HCT116 (cell line): Measurements from ENCODE around the gene IGF2R. TPM values are rescaled to one million over a fixed set of nuclear protein-coding genes. Genes with fewer than 3 reads are reported as not detected.
"Not testable (repeated sequence)": the region's sequence is repeated elsewhere in the genome, so short reads cannot be mapped to it uniquely, and the experiment has no call there.

ENCODE experiments used
- ATAC-seq: fragments of 200-7000 bp; cut with Tn5 transposase; 2 replicates; pipeline ENCODE4 v1.9.1; 2020; ENCODE audit warnings: mild to moderate bottlenecking, moderate library complexity
- BruUV-seq: library from RNA; stranded (reverse); fragments of 400-500 nt; replicated peaks from 2 replicates; lab custom pipeline; 2021; lab: Mats Ljungman, UMichigan
- CTCF ChIA-PET: fragments of 300-600 bp; sonication (Branson Sonifier 250); formaldehyde crosslinking; loops from one replicate; lab custom pipeline; 2021; ENCODE audit warnings: antibody characterized with exemption; lab: Charles Lee
- POLR2A ChIA-PET: fragments of 300-600, 350-600 bp; sonication (Branson Sonifier 250); formaldehyde crosslinking; loops from one replicate; lab custom pipeline; 2021; ENCODE audit warnings: antibody characterized with exemption; lab: Charles Lee
- RAD21 ChIA-PET, 2 experiments: fragments of 300-600 bp; sonication (Branson Sonifier 250); formaldehyde crosslinking; loops; one replicate each; lab custom pipeline; 2023; ENCODE audit warnings: low total read pairs in 2 of 2; ENCODE audit not compliant: uncharacterized antibody in 2 of 2, unreplicated experiment in 2 of 2, low non-redundant PET in 1 of 2; lab: Charles Lee
- DNase-seq: peaks from one replicate; pipeline ENCODE4 v3.0.0-alpha.2; 2010; ENCODE audit warnings: low read depth, low spot score
- H2AFZ ChIP-seq: fragments of 200-600 bp; shearing (Covaris generic), sonication (generic); 2 replicates; pipeline ENCODE4 v1.6.1; 2017; ENCODE audit warnings: low read depth, mixed run types, mixed read lengths, antibody characterized with exemption, low read length; ENCODE audit not compliant: poor library complexity, severe bottlenecking
- H3K27ac ChIP-seq: 2 replicates; pipeline ENCODE4 v1.5.1; 2012; ENCODE audit warnings: low read depth, low read length
- H3K27me3 ChIP-seq: fragments of 200-600 bp; sonication (generic); 2 replicates; pipeline ENCODE4 v1.6.1; 2016; ENCODE audit warnings: mixed run types, low read length, mixed read lengths; ENCODE audit not compliant: insufficient read depth
- H3K36me3 ChIP-seq, 2 experiments: fragments of 200-500 bp in 1 of 2; fragments of 200-600 bp in 1 of 2; sonication (Bioruptor generic) in 1 of 2; sonication (generic) in 1 of 2; 2 replicates each; pipeline versions ENCODE4 v1.5.1 to v1.6.1; 2014 to 2016; ENCODE audit warnings: low read length in 2 of 2, inconsistent platforms in 1 of 2, mixed read lengths in 1 of 2, mixed run types in 1 of 2; ENCODE audit not compliant: insufficient read depth in 2 of 2, control insufficient read depth in 1 of 2
- H3K4me1 ChIP-seq, 2 experiments: fragments of 200-600 bp in 1 of 2; sonication (generic) in 1 of 2; 2 replicates each; pipeline versions ENCODE4 v1.5.1 to v1.6.1; 2012 to 2017; ENCODE audit warnings: low read length in 2 of 2, inconsistent platforms in 1 of 2, mild to moderate bottlenecking in 1 of 2, mixed read lengths in 1 of 2, mixed run types in 1 of 2, moderate library complexity in 1 of 2; ENCODE audit not compliant: insufficient read depth in 2 of 2, control insufficient read depth in 1 of 2
- H3K4me2 ChIP-seq: fragments of 200-600 bp; sonication (generic); 2 replicates; pipeline ENCODE4 v1.6.1; 2017; ENCODE audit warnings: mixed run types, low read length, mixed read lengths
- H3K4me3 ChIP-seq, 2 experiments: fragments of 200-600 bp in 1 of 2; sonication (generic) in 1 of 2; replicated peaks in 1 of 2; 2 replicates each; pipeline ENCODE4 v1.5.1; 2011 to 2016; ENCODE audit warnings: low read length in 2 of 2, control low read depth in 1 of 2, low read depth in 1 of 2, mild to moderate bottlenecking in 1 of 2, mixed read lengths in 1 of 2, mixed run types in 1 of 2
- H3K79me2 ChIP-seq: fragments of 200-600 bp; sonication (generic); 2 replicates; pipeline ENCODE4 v1.6.1; 2017; ENCODE audit warnings: mild to moderate bottlenecking, mixed run types, low read length, moderate library complexity, mixed read lengths; ENCODE audit not compliant: insufficient read depth
- H3K9ac ChIP-seq: fragments of 200-600 bp; sonication (generic); 2 replicates; pipeline ENCODE4 v1.6.1; 2016; ENCODE audit warnings: low read length, mixed read lengths
- H3K9me2 ChIP-seq: fragments of 200-600 bp; sonication (generic), shearing (Covaris generic); 2 replicates; pipeline ENCODE4 v1.6.1; 2017; ENCODE audit warnings: mixed run types, mild to moderate bottlenecking, moderate library complexity; ENCODE audit not compliant: insufficient read depth
- H3K9me3 ChIP-seq, 2 experiments: fragments of 200-500 bp in 1 of 2; fragments of 200-600 bp in 1 of 2; sonication (Bioruptor generic) in 1 of 2; sonication (generic) in 1 of 2; 2 replicates each; pipeline ENCODE4 v1.6.1; 2014 to 2017; ENCODE audit warnings: low read length in 2 of 2, mixed read lengths in 2 of 2, inconsistent platforms in 1 of 2, low read depth in 1 of 2, mild to moderate bottlenecking in 1 of 2, mixed run types in 1 of 2, moderate library complexity in 1 of 2; ENCODE audit not compliant: control insufficient read depth in 1 of 2, insufficient read depth in 1 of 2
- H4K20me1 ChIP-seq: fragments of 200-600 bp; sonication (generic), shearing (Covaris generic); 2 replicates; pipeline ENCODE4 v1.6.1; 2017; ENCODE audit warnings: mixed run types, mild to moderate bottlenecking, moderate library complexity; ENCODE audit not compliant: insufficient read depth
- ATF3 ChIP-seq: IDR thresholded peaks from 2 replicates; pipeline ENCODE4 v1.6.1; 2012
- CBX3 ChIP-seq: IDR thresholded peaks from 2 replicates; pipeline ENCODE4 v1.6.1; 2012; ENCODE audit warnings: low read depth
- POLR2A ChIP-seq: IDR thresholded peaks from 2 replicates; pipeline ENCODE4 v1.7.0; 2011; ENCODE audit warnings: borderline replicate concordance; ENCODE audit not compliant: insufficient read depth, insufficient read length; ENCODE audit errors: extremely low read depth
- SP1 ChIP-seq: IDR thresholded peaks from 2 replicates; pipeline ENCODE4 v1.6.1; 2012; ENCODE audit warnings: low read depth
- ZBTB33 ChIP-seq: IDR thresholded peaks from 2 replicates; pipeline ENCODE4 v1.6.1; 2011; ENCODE audit warnings: mild to moderate bottlenecking, low read length, moderate library complexity; ENCODE audit not compliant: insufficient replicate concordance; ENCODE audit errors: extremely low read depth
- ZNF274 ChIP-seq: fragments of 200-500 bp; sonication (Bioruptor generic); IDR thresholded peaks from 2 replicates; pipeline ENCODE4 v1.6.1; 2014; ENCODE audit warnings: mild to moderate bottlenecking, low read depth, low read length, inconsistent platforms
- intact Hi-C: fragments of 100-400 bp; cut with micrococcal nuclease; formaldehyde crosslinking; loops from 2 replicates; pipeline ENCODE4 v1.10.0; 2022
- total RNA-seq: library from RNA; stranded (reverse); gene quantifications from one replicate; pipeline ENCODE4 v1.2.1, GENCODE V29; 2021; ENCODE audit not compliant: unreplicated experiment

Gene IGF2R
- total RNA-seq, 1 experiment from 2014 or later, result 37.0 TPM

- H3K9ac ChIP-seq, H3K4me3 ChIP-seq, RAD21 ChIA-PET, H3K27me3 ChIP-seq, POLR2A ChIA-PET, H3K36me3 ChIP-seq, H3K9me2 ChIP-seq, H3K4me1 ChIP-seq, BruUV-seq, H4K20me1 ChIP-seq, H3K27ac ChIP-seq, ATAC-seq, H3K4me2 ChIP-seq, H3K9me3 ChIP-seq, H3K79me2 ChIP-seq, DNase-seq, H2AFZ ChIP-seq, intact Hi-C loops, CTCF ChIA-PET: not testable (repeated sequence)
Observed at GRCh38 chr6:160114536-160114935, 145.7 kb downstream of the IGF2R start.

GRCh38 chr6:160115421-160115820, 146.5 kb downstream of the IGF2R start:
- CTCF ChIA-PET, result no interaction called here
- H4K20me1 ChIP-seq, result no peaks in the 10 kb centered on the region
- ATAC-seq, result no peak
- no peak overlapping the region for H2AFZ ChIP-seq
- POLR2A ChIA-PET, result no interaction called here
- intact Hi-C loops, result no loop called here
- H3K36me3 ChIP-seq, result no peaks in the 10 kb centered on the region
- BruUV-seq, result no TSS peak
- H3K4me1 ChIP-seq, result no peaks in the 10 kb centered on the region
- DNase-seq, result no peak
- no peak overlapping the region for H3K27ac ChIP-seq
- H3K27me3 ChIP-seq, result no peaks in the 10 kb centered on the region
- H3K4me3 ChIP-seq, result no peak overlapping the region
- RAD21 ChIA-PET, result no interaction called here
- peaks cover 6% of the 10 kb centered on the region in 2 experiments; a peak in 1 of 4 replicates for H3K9me3 ChIP-seq
- TF ChIP-seq ATF3, result no peak
- no peak for TF ChIP-seq ZNF274
- no peak for TF ChIP-seq ZBTB33
- no peak for TF ChIP-seq SP1
- TF ChIP-seq POLR2A, result no peak
- no peak for TF ChIP-seq CBX3
- H3K79me2 ChIP-seq, result no peaks in the 10 kb centered on the region
- H3K9ac ChIP-seq, result no peak overlapping the region
- H3K9me2 ChIP-seq, result no peaks in the 10 kb centered on the region
- H3K4me2 ChIP-seq, result no peak overlapping the region
